Mesothelial cell of epicardium (in vitro differentiated cells): Measurements from ENCODE around the gene OR2T6. TPM values are rescaled to one million over a fixed set of nuclear protein-coding genes. Genes with fewer than 3 reads are reported as not detected.

Experiments used
- DNase-seq, 2 experiments: peaks; one replicate each; pipeline ENCODE4 v3.0.0; 2021; ENCODE audit warnings: low spot score in 2 of 2; ENCODE audit not compliant: unreplicated experiment in 2 of 2
- H3K27ac Mint-ChIP-seq: 2 replicates; pipeline ENCODE4 v1.8.0; 2021; ENCODE audit warnings: mixed read lengths
- H3K27me3 Mint-ChIP-seq: 2 replicates; pipeline ENCODE4 v1.8.0; 2021; ENCODE audit warnings: low read depth, mixed read lengths
- H3K36me3 Mint-ChIP-seq: 2 replicates; pipeline ENCODE4 v1.8.0; 2021; ENCODE audit warnings: mixed read lengths
- H3K4me1 Mint-ChIP-seq: 2 replicates; pipeline ENCODE4 v1.8.0; 2021; ENCODE audit warnings: mixed read lengths
- H3K4me3 Mint-ChIP-seq: 2 replicates; pipeline ENCODE4 v1.8.0; 2021; ENCODE audit warnings: mild to moderate bottlenecking, moderate library complexity, mixed read lengths
- H3K9me3 Mint-ChIP-seq: 2 replicates; pipeline ENCODE4 v1.8.0; 2021; ENCODE audit warnings: mixed read lengths
- total RNA-seq: library from RNA; stranded (reverse); gene quantifications from 3 replicates; pipeline ENCODE4 v1.2.1, GENCODE V29; 2021
- TF ChIP-seq, protein P1 (sequence below): fragments of 200-600 bp; sonication (generic); IDR thresholded peaks from one replicate; pipeline ENCODE4 v1.5.0; 2021; ENCODE audit warnings: antibody characterized with exemption; ENCODE audit not compliant: unreplicated experiment

Gene OR2T6
- total RNA-seq, 1 donor from 2014 or later: not detected

DNA sequence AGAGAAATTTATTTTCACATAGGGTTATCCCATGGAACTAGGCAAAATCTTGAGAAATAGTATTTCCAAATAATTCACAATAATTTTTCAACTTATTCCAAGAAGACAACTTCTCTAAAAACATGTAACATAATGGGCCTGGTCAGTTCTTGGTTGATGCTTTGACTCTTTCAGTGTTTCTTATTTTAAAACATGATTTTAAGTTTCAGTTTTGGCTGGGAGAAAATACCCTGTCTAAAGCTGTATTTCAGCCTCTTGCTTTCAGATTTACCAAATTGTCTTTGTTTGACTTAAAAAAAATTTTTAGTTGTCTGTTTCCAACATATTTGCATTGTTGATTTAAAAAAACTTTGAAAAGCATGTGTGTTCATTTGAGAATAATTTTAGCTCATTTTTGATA is 8.9 kb upstream of the OR2T6 start:
- Mint-ChIP-seq H3K9me3 (peaks cover 83% of the 10 kb centered on the region), H3K4me1 (no peaks in the 10 kb centered on the region), H3K27ac (no peak overlapping the region), H3K27me3 (no peaks in the 10 kb centered on the region), H3K36me3 (no peaks in the 10 kb centered on the region), H3K4me3 (no peak overlapping the region)
- no peak for DNase-seq
- TF ChIP-seq, protein P1, sequence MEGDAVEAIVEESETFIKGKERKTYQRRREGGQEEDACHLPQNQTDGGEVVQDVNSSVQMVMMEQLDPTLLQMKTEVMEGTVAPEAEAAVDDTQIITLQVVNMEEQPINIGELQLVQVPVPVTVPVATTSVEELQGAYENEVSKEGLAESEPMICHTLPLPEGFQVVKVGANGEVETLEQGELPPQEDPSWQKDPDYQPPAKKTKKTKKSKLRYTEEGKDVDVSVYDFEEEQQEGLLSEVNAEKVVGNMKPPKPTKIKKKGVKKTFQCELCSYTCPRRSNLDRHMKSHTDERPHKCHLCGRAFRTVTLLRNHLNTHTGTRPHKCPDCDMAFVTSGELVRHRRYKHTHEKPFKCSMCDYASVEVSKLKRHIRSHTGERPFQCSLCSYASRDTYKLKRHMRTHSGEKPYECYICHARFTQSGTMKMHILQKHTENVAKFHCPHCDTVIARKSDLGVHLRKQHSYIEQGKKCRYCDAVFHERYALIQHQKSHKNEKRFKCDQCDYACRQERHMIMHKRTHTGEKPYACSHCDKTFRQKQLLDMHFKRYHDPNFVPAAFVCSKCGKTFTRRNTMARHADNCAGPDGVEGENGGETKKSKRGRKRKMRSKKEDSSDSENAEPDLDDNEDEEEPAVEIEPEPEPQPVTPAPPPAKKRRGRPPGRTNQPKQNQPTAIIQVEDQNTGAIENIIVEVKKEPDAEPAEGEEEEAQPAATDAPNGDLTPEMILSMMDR: no peak

DNA sequence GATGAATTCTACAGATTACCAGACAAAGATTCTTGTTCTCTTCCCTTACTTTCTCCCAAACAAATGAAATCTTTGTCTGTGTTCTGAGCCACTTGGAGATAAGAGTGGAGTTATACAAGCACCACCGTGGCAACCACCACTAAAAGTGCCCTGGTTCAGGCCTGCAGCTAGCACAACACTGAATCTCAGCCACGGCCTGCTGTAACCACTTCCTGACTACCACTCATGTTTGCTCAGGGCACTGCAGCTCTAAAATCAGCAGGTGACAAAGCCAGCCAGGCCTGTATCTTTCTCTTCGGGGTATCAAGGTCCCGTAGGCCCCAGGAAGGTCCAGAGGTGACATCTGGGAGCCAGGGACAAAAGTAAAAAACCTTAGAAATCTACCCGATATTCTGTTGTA is 3.2 kb upstream of the OR2T6 start:
- Mint-ChIP-seq H3K36me3 (no peaks in the 10 kb centered on the region), H3K4me3 (no peak overlapping the region), H3K27me3 (no peaks in the 10 kb centered on the region), H3K27ac (no peak overlapping the region), H3K4me1 (no peaks in the 10 kb centered on the region), H3K9me3 (peaks cover 86% of the 10 kb centered on the region)
- TF ChIP-seq, protein P1: no peak
- no peak for DNase-seq

DNA sequence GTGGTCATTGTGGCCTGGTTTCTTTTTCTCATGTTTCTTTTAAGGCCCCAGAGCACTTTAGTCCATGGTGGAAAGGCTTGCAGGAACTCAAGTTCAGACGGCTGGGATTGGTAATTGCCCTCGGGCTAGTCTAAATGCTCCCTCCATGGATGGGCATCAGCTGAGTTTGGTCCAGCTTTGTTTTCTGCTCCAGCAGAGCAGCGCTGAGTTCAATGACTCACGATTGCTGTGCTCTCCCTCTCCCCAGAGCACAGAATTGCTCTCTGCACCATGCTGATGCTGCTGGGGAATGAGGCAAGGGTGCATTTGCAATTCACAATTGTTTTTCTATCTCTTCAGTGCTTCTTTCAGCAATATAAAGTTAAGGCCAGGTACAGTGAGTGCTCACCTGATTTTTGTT is 1.8 kb upstream of the OR2T6 start:
- TF ChIP-seq, protein P1: no peak
- no peak for DNase-seq
- no peaks in the 10 kb centered on the region for H3K36me3 Mint-ChIP-seq
- H3K4me3 Mint-ChIP-seq: no peak overlapping the region
- H3K27ac Mint-ChIP-seq: no peak overlapping the region
- no peaks in the 10 kb centered on the region for H3K27me3 Mint-ChIP-seq
- H3K4me1 Mint-ChIP-seq: no peaks in the 10 kb centered on the region
- peaks cover 88% of the 10 kb centered on the region for H3K9me3 Mint-ChIP-seq

DNA sequence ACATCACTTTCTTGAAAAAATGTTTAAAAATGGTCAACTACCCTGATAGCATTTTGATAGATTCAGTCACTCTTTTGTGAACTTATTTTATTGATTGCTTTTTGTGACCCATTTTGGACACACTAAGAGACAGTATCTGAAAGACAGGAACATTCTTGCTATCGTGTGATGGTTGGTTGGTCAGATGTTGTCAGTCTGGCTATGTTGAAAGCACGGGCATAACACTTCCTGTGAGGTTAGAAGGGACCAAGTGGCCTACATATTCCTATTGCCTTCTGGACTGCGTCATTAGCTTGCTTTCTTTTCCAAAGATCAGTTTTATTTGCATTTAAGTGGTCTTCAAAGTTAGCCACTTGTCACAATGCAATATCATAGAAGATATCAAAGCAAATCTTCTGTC is 1.4 kb downstream of the OR2T6 start:
- Mint-ChIP-seq H3K27me3 (no peaks in the 10 kb centered on the region), H3K4me3 (no peak overlapping the region), H3K27ac (no peak overlapping the region), H3K4me1 (no peaks in the 10 kb centered on the region), H3K36me3 (no peaks in the 10 kb centered on the region), H3K9me3 (peaks cover 77% of the 10 kb centered on the region)
- DNase-seq: no peak
- TF ChIP-seq, protein P1: no peak

DNA sequence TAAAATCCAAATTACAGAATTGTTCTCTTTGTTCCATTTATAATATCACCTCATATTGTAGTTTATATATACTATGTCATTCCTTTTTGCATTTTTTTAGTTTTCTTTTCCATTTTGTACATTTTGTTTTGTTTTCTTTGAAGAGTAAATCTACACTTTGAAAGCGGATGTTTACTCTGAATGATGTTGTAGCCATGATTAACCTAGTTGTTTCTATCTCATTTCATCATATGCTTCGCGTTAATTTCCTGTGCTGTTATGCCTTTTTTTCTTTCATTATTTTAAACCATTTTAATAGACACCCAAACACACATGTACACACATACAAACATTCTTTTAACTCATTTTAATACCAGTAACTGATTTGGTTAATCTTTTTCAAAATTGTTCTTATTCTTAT is 5.3 kb downstream of the OR2T6 start:
- H3K9me3 Mint-ChIP-seq: peaks cover 55% of the 10 kb centered on the region
- H3K4me3 Mint-ChIP-seq: no peak overlapping the region
- H3K27me3 Mint-ChIP-seq: no peaks in the 10 kb centered on the region
- no peaks in the 10 kb centered on the region for H3K36me3 Mint-ChIP-seq
- DNase-seq: no peak
- TF ChIP-seq, protein P1: no peak
- no peaks in the 10 kb centered on the region for H3K4me1 Mint-ChIP-seq
- H3K27ac Mint-ChIP-seq: no peak overlapping the region

DNA sequence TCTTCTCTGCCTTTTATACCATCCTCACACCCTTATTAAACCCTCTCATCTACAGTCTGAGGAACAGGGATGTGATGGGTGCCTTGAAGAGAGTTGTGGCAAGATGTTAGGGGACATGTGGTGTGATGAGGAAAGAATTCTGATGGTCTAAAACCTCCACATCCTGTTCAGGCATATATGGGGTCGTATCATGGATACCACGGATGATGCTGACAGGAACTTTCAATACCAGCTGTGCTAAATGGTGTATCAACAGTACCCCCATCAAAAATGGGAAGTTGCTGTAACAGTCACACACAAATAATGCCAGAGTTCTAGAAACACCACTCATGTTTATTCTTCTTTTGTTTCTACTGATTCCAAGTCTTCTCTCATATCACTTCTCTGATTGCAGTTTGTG is 12.9 kb downstream of the OR2T6 start:
- peaks cover 69% of the 10 kb centered on the region for H3K9me3 Mint-ChIP-seq
- H3K4me1 Mint-ChIP-seq: no peaks in the 10 kb centered on the region
- TF ChIP-seq, protein P1: no peak
- H3K4me3 Mint-ChIP-seq: no peak overlapping the region
- no peak overlapping the region for H3K27ac Mint-ChIP-seq
- H3K36me3 Mint-ChIP-seq: peaks cover 2% of the 10 kb centered on the region
- no peaks in the 10 kb centered on the region for H3K27me3 Mint-ChIP-seq
- DNase-seq: no peak
